BLaER1 treated with 17β-estradiol and CSF1 and Interleukin-3, amounts not matched to agents 10 nM and 100 nM (cell line): ENCODE results near the gene CSF3.

Experiments
- H3K27ac ChIP-seq, 11 experiments: shearing (Covaris generic); formaldehyde crosslinking; 2 replicates each; pipeline ENCODE4 v1.8.1; 2022
- H3K27me3 ChIP-seq, 11 experiments: shearing (Covaris generic); formaldehyde crosslinking; 2 replicates each; pipeline ENCODE4 v1.8.1; 2022
- H3K36me3 ChIP-seq, 11 experiments: shearing (Covaris generic); formaldehyde crosslinking; 2 replicates each; pipeline ENCODE4 v1.8.1; 2022
- H3K4me1 ChIP-seq, 10 experiments: shearing (Covaris generic); formaldehyde crosslinking; 2 replicates each; pipeline ENCODE4 v1.8.1; 2022
- H3K4me2 ChIP-seq, 11 experiments: shearing (Covaris generic); formaldehyde crosslinking; 2 replicates each; pipeline ENCODE4 v1.8.1; 2022
- H3K4me3 ChIP-seq, 10 experiments: shearing (Covaris generic); formaldehyde crosslinking; 2 replicates each; pipeline ENCODE4 v1.8.1; 2022
- H3K9ac ChIP-seq, 11 experiments: shearing (Covaris generic); formaldehyde crosslinking; 2 replicates each; pipeline ENCODE4 v1.8.1; 2022
- H3K9me3 ChIP-seq, 11 experiments: shearing (Covaris generic); formaldehyde crosslinking; replicated peaks in 1 of 11; 2 replicates each; pipeline ENCODE4 v1.8.1; 2022
- H4K20me1 ChIP-seq, 11 experiments: shearing (Covaris generic); formaldehyde crosslinking; 2 replicates each; pipeline ENCODE4 v1.8.1; 2022
- Cebpa-rat ChIP-seq, 11 experiments: shearing (Covaris generic); IDR thresholded peaks; 2 replicates each; pipeline ENCODE4 v1.8.1; 2022

Gene CSF3

GRCh38 chr17:40019140-40019991, 4.1 kb downstream of the CSF3 start:
- Histone ChIP-seq H3K4me1 (peaks cover 13 to 82% (median 33%) of the 10 kb centered on the region in 10 experiments), H3K4me3 (no peak overlapping the region), H3K9me3 (no peaks in the 10 kb centered on the region), H3K27me3 (no peaks in the 10 kb centered on the region), H3K27ac (peak overlapping the region in 1 of 11 experiments; percentile 26; a peak in 1 of 22 replicates), H3K9ac (0 out of 22 replicates have a peak overlapping the region, but pooled peaks of 1 of the 11 experiments have one; percentile 5), H4K20me1 (no peaks in the 10 kb centered on the region; a peak in 2 of 22 replicates), H3K36me3 (peaks cover 49 to 74% (median 58%) of the 10 kb centered on the region in 11 experiments), H3K4me2 (peak overlapping the region in 1 of 11 experiments; percentile 14; a peak in 1 of 22 replicates)
- TF ChIP-seq Cebpa-rat (IDR thresholded peaks at IDR 0.05), result no peak

- no peak for TF ChIP-seq Cebpa-rat (IDR thresholded peaks at IDR 0.05)
- H3K4me3 ChIP-seq, result no peak overlapping the region
- H3K36me3 ChIP-seq, result peaks cover 56 to 81% (median 66%) of the 10 kb centered on the region in 11 experiments
- H3K27me3 ChIP-seq, result no peaks in the 10 kb centered on the region
- H4K20me1 ChIP-seq, result no peaks in the 10 kb centered on the region; a peak in 2 of 22 replicates
- peaks cover 9 to 75% (median 29%) of the 10 kb centered on the region in 10 experiments for H3K4me1 ChIP-seq
- no peak overlapping the region for H3K9ac ChIP-seq
- H3K27ac ChIP-seq, result peak overlapping the region in 1 of 11 experiments; percentile 7; a peak in 1 of 22 replicates
- no peak overlapping the region; a peak in 1 of 22 replicates for H3K4me2 ChIP-seq
- H3K9me3 ChIP-seq, result no peaks in the 10 kb centered on the region
Observed at GRCh38 chr17:40020146-40020545, 4.9 kb downstream of the CSF3 start.

- TF ChIP-seq Cebpa-rat (IDR thresholded peaks at IDR 0.05), result no peak
- Histone ChIP-seq H3K4me2 (peak overlapping the region in 5 of 11 experiments; percentile 50 to 68 (median 65); a peak in 9 of 22 replicates), H3K9me3 (no peaks in the 10 kb centered on the region), H3K27me3 (no peaks in the 10 kb centered on the region), H3K9ac (peak overlapping the region in 8 of 11 experiments; percentile 15 to 60 (median 49); a peak in 11 of 22 replicates), H3K27ac (peak overlapping the region in 5 of 11 experiments; percentile 7 to 58 (median 43); a peak in 10 of 22 replicates), H4K20me1 (peaks cover 0 to 2% (median 0%) of the 10 kb centered on the region in 11 experiments; a peak in 3 of 22 replicates), H3K4me1 (peaks cover 0 to 61% (median 15%) of the 10 kb centered on the region in 10 experiments; a peak in 14 of 20 replicates), H3K4me3 (0 out of 20 replicates have a peak overlapping the region, but pooled peaks of 1 of the 10 experiments have one; percentile 28), H3K36me3 (peaks cover 70 to 95% (median 79%) of the 10 kb centered on the region in 11 experiments)
Observed at GRCh38 chr17:40021451-40021971, 6.3 kb downstream of the CSF3 start.

GRCh38 chr17:40022497-40022896, 7.3 kb downstream of the CSF3 start:
- Histone ChIP-seq H3K4me2 (peak overlapping the region in 5 of 11 experiments; percentile 50 to 68 (median 65); a peak in 3 of 22 replicates), H3K36me3 (peaks cover 77 to 98% (median 88%) of the 10 kb centered on the region in 11 experiments), H3K4me1 (peaks cover 0 to 58% (median 14%) of the 10 kb centered on the region in 10 experiments; a peak in 14 of 20 replicates), H3K9me3 (no peaks in the 10 kb centered on the region), H3K4me3 (no peak overlapping the region), H3K27ac (peak overlapping the region in 1 of 11 experiments; percentile 58; a peak in 2 of 22 replicates), H3K9ac (peak overlapping the region in 4 of 11 experiments; percentile 14 to 60 (median 52); a peak in 4 of 22 replicates), H4K20me1 (peaks cover 0 to 10% (median 0%) of the 10 kb centered on the region in 11 experiments; a peak in 3 of 22 replicates), H3K27me3 (no peaks in the 10 kb centered on the region)
- no peak for TF ChIP-seq Cebpa-rat (IDR thresholded peaks at IDR 0.05)

- no peaks in the 10 kb centered on the region for H3K27me3 ChIP-seq
- no peaks in the 10 kb centered on the region for H3K9me3 ChIP-seq
- peaks cover 0 to 10% (median 0%) of the 10 kb centered on the region in 11 experiments; a peak in 3 of 22 replicates for H4K20me1 ChIP-seq
- H3K4me2 ChIP-seq, result peak overlapping the region in 1 of 11 experiments; percentile 61; a peak in 1 of 22 replicates
- H3K4me1 ChIP-seq, result peaks cover 0 to 55% (median 14%) of the 10 kb centered on the region in 10 experiments; a peak in 14 of 20 replicates
- no peak for TF ChIP-seq Cebpa-rat (IDR thresholded peaks at IDR 0.05)
- no peak overlapping the region for H3K4me3 ChIP-seq
- peak overlapping the region in 2 of 11 experiments; percentile 24 to 60; a peak in 2 of 22 replicates for H3K9ac ChIP-seq
- H3K36me3 ChIP-seq, result peaks cover 81 to 98% (median 90%) of the 10 kb centered on the region in 11 experiments
- H3K27ac ChIP-seq, result 0 out of 22 replicates have a peak overlapping the region, but pooled peaks of 1 of the 11 experiments have one; percentile 58
Observed at GRCh38 chr17:40022961-40023541, 7.8 kb downstream of the CSF3 start.

- H4K20me1 ChIP-seq, result peaks cover 0 to 10% (median 0%) of the 10 kb centered on the region in 11 experiments; a peak in 3 of 22 replicates
- no peak overlapping the region for H3K4me2 ChIP-seq
- no peaks in the 10 kb centered on the region for H3K9me3 ChIP-seq
- H3K36me3 ChIP-seq, result peaks cover 87 to 99% (median 95%) of the 10 kb centered on the region in 11 experiments
- no peak overlapping the region for H3K27ac ChIP-seq
- TF ChIP-seq Cebpa-rat (IDR thresholded peaks at IDR 0.05), result no peak
- peaks cover 0 to 48% (median 14%) of the 10 kb centered on the region in 10 experiments; a peak in 14 of 20 replicates for H3K4me1 ChIP-seq
- no peaks in the 10 kb centered on the region for H3K27me3 ChIP-seq
- H3K4me3 ChIP-seq, result no peak overlapping the region
- H3K9ac ChIP-seq, result peak overlapping the region in 1 of 11 experiments; percentile 3; a peak in 1 of 22 replicates
Observed at GRCh38 chr17:40023590-40024292, 8.5 kb downstream of the CSF3 start.

GRCh38 chr17:40024901-40025300, 9.7 kb downstream of the CSF3 start:
- TF ChIP-seq Cebpa-rat (IDR thresholded peaks at IDR 0.05), result no peak
- Histone ChIP-seq H3K4me3 (no peak overlapping the region), H3K4me1 (peaks cover 0 to 37% (median 14%) of the 10 kb centered on the region in 10 experiments; a peak in 14 of 20 replicates), H4K20me1 (peaks cover 0 to 10% (median 0%) of the 10 kb centered on the region in 11 experiments; a peak in 3 of 22 replicates), H3K9me3 (no peaks in the 10 kb centered on the region), H3K27ac (no peak overlapping the region), H3K27me3 (no peaks in the 10 kb centered on the region), H3K9ac (0 out of 22 replicates have a peak overlapping the region, but pooled peaks of 1 of the 11 experiments have one; percentile 8), H3K36me3 (peaks cover 87 to 99% (median 96%) of the 10 kb centered on the region in 11 experiments), H3K4me2 (no peak overlapping the region)
